Hematopoietic multipotent progenitor cell treated with erythropoietin and hydrocortisone succinate and interleukin-3 and kit ligand, for 6 days (in vitro differentiated cells): ENCODE results near the gene CAVIN1.
"Not testable (repeated sequence)": the region's sequence is repeated elsewhere in the genome, so short reads cannot be mapped to it uniquely, and the experiment has no call there.

Experiments
- DNase-seq: peaks from one replicate; pipeline ENCODE4 v3.0.0-alpha.2; 2015

Gene CAVIN1

DNA sequence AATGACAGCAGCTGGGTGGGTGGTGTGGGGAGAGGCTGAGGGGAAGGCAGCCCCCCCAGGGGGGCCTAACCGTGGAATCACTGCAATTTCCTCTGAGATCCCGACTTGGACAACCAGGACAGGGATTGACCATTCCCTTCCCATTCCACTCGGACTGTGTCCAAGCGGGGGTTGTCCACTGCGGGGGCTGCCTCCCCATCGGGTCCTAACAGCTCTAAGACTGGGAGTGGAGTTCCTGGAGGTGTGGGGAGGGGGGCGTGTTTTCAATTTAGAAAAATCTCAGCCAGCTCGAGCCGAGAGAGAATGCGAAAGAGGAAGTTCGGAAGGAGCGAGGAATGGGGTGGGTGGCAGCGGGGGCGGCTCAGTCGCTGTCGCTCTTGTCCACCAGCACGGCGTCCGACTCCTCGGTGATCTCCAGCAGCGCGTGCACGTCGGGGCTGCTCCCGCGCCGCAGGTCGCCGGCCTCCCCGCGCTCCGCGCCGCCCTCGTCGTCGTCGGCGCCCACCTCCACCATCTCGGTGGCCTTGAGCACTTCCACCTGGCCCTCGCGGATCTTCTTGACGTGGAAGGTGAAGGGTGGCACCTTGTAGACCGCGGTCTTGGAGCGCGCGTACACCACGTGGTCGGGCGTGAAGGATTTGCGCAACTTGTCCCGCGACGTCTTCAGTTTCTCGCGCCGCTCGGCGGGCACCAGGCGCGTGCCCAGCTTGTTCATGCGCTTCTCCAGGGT is 18.6 kb downstream of the CAVIN1 start:
- DNase-seq: no peak

DNA sequence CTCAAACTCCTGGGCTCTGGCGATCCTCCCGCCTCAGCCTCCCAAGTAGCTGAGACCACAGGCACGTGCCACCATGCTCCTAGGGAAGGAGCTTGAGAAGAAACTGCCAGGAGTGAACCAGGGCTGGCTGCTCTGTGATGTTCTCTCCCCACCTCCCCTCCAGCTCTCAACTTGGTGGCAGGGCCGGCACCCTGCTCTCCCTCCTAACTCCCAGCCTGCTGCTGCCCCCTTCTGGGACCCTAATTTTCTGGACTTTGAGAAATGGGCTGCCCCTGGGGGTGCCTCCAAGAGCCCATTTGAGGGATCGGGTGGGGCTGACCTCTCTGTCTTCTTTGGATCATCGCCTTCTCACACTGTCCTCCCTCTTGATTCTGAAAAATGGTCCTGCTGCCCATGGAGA is 19.9 kb downstream of the CAVIN1 start:
- peak; percentile 70 for DNase-seq

DNA sequence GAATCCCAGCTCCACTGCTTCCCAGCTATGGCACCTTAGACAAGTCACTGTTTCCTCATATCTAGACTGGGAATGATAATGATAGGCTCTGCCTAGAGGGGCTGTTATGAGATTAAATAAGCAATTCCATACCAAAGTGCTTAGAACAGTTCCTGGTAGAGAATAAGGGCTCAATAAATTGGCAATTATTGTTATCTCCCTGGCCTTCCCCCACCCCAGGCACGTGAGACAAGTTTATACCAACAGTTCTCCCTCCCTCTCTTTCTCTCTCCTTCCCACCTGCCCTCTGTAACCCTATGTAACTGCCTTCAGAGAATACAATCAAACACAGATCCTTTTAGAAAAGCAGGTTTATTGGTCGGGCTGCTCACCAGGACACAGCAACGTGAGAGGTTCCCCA is 20.9 kb downstream of the CAVIN1 start:
- DNase-seq: no peak

DNA sequence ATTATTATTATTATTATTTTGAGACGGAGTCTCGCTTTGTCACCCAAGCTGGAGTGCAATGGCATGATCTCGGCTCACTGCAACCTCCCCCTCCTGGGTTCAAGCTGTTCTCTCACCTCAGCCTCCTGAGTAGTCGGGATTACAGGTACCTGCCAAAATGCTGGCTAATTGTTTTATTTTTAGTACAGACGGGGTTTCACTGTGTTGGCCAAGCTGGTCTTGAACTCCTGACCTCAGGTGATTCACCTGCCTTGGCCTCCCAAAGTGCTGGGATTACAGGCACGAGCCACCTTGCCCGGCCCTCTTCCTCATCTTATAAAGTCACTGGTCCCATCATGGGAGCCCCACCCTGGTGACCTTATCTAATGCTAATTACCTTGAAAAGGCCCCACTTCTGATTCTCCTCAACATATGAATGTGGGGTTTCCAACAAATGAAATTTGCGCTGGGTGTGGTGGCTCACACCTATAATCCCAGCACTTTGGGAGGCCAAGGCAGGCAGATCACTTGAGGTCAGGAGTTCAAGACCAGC is 22.1 kb downstream of the CAVIN1 start:
- not testable (repeated sequence) for DNase-seq

DNA sequence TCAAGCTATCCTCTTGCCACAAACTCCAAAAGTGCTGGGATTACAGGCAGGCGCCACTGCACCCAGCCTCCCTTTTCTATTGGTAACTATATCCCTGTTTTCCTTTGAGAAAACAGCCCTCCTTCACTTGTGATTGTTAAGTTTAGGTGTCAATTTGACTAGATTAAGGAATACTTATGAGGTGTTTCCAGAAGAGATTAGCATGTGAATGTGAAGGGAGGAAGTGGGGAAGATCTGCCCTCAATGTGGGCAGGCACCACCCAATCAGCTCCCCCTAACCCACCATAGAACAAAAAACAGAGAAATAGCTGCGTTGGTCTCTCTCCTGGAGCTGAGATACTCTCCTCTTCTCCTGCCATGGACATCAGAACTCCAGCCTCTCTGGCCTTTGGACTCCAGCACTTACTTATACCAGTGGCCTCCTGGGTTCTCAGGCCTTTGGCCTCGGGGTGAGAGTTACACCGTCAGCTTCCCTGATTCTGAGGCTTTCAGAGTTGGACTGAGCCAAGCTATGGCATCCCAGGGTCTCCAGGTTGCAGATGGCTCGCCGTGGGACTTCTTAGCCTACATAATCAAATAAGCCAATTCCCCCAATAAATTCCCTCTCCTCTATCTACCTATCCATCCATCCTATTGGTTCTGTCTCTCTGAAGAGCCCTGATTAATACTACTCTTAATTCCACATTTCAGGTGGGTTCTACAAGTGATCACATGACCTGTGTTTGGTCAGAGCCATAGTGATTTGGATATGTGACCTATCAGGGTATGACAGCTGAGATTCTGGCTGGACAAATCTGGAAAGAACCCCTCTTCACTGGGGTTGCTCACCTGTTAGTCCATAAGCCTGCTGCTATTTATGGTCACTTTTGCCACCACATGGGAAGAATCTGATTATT is 22.9 kb downstream of the CAVIN1 start:
- peak; percentile 39 for DNase-seq

DNA sequence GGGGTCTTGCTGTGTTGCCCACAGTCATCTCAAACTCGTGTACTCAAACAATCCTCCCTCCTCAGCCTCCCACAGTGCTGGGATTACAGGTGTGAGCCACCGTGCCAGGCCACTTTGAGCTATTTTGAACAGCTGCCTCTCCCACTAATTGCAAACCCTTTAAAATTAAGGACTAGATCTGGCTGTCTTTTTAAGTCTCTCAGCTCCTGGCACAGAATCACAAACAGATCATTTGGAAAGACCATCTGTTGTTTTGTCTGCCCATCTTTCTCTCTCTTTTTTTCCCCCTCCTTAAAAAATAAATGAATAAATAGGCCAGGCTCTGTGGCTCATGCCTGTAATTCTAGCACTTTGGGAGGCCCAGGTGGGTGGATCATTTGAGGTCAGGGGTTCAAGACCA is 23.9 kb downstream of the CAVIN1 start:
- no peak for DNase-seq

DNA sequence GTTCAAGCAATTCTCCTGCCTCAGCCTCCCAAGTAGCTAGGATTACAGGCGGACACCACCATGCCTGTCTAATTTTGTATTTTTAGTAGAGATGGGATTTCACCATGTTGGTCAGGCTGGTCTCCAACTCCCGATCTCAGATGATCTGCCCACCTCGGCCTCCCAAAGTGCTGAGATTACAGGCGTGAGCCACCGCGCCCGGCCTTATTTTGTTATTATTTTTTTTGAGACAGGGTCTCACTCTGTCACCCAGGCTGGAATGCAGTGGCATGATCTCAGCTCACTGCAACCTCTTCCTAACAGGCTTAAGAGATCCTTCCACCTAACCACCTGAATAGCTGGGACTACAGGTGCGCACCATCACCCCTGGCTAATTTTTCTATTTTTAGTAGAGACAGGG is 27.5 kb downstream of the CAVIN1 start:
- not testable (repeated sequence) for DNase-seq

DNA sequence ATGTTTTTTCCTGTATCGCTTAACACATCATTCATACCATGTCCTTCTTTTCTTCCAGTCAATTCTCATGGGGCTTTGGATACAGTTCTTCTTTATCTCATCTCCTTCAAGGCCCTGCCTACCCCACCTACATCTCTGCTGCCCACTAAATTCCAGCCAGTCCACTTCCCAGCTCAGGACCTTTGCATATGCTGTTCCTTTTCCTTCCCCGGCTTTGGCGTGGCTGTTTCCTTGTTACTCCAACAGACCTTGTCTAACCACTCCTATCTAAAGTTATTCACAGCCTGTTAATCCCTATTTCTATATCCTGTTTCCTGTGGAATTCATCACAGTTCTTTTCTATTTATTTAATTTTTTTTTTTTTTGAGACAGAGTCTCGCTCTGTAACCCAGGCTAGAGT is 28.2 kb downstream of the CAVIN1 start:
- DNase-seq: no peak

DNA sequence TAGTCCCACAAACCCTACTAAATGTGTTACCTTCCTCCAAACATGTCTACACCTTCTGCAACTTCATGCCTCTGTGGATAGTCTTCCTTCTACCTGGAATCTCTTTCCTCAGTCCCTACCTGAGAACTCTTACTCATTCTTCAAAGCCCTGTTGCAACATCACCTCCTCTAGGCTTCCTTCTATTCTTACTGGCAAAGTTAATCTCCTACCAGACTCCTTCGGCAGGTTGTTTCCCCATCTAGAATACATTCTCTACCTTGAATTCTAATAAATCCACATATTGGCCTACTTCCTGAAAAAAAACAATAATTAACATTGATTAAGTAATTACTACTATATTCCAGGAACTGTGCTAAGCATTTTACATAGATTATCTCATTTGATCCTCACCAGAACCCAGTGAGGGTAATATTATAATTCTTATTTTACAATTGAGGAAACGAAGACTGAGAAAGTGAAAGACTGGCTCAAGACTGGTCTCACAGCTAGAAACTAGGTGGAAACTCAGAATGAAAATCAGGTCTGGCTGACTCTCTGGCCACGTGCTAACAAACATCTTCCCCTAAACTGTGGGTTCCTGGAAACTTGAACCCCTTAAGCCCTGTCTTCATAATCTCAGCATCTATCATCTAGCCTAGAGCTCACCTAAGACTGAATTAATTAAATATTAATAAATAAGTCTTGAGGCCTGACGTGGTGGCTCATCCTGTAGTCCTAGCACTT is 30.2 kb downstream of the CAVIN1 start:
- no peak for DNase-seq

DNA sequence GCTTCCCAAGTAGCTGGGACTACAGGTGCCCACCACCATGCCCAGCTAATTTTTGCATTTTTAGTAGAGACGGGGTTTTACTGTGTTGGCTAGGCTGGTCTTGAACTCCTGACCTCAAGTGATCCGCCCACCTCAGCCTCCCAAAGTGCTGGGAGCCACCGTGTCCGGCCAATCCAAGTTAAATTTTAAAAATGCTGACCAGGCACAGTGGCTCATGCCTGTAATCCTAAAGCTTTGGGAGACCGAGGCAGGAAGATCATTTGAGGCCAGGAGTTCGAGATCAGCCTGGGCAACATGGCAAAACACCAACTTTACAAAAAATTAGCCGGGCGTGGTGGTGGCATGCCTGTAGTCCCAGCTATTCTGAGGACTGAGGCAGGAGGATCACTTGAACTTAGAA is 31.6 kb downstream of the CAVIN1 start:
- DNase-seq: not testable (repeated sequence)

DNA sequence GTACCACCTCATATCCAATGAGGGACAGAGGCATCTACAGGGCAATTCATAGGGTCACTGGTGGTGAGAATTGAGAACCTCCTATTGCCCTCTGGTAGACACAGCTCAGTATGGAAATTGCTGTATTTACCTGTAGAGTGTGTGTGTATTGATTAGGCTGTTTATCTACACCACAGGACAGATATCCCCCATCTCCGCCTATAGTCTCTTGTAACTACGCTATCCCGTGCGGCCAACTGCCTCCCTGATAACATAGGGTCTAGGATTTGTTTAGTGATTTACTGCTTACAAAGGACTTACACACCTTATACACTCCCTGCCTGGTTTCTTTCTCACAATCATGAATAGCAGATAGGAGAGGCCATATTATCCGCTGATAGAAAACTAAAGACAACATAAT is 33.2 kb downstream of the CAVIN1 start:
- DNase-seq: no peak

DNA sequence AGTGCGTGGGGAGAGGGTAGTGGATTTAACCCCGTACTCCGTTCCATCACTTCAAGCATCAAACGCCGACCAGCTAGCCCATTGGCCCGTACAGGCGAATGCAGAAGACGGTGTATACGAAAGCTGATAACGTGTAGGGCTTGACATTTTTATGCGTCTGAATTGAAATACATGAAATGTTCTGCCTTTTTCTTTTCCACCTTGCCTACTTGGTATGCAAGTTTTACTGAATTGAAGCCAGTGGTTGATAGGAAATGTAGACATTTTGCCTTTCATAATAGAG is 34.0 kb downstream of the CAVIN1 start:
- no peak for DNase-seq

DNA sequence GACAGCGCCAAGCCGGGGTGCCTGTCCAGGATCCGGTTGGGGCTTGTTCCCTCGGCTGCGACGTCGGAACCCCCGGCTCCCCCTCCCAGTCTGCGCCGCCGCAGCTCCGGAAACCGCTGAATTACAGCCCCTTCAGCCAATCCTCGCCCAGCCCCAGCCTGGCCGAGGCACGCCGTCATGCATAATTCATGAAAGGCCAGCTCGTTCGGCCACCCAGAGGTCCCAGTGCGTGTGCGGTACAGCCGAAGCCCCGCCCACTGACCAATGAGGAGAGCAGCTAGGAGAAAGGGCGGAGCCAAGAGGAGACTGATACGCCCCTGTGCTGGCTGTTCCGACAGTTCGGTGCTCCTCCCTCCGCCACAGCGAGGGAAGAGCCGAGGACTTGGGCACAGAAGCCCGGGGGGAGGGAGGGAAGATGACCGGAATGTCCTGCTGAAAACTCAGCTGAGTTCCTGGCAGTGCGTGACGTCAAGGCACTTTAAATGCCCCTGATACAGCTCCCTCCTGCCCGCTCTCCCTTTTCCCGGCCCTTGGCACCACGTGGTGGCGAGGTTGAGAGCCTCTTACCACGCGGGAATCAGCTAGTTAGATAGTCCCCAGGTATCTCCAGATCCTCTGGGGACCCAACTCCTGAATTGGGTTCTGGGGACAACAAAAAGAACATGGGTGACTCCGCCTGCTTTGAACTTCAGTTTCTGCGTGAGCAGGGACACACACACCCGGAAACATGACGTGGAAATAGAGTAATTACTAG is 34.5 kb downstream of the CAVIN1 start, which contains the start of gene STAT3:
TSS of gene STAT3 (minus strand) at position 62 of the 754 bp plus-strand sequence. CDS start 39,926 bp downstream, outside the sequence.
- DNase-seq: peak; percentile 100

DNA sequence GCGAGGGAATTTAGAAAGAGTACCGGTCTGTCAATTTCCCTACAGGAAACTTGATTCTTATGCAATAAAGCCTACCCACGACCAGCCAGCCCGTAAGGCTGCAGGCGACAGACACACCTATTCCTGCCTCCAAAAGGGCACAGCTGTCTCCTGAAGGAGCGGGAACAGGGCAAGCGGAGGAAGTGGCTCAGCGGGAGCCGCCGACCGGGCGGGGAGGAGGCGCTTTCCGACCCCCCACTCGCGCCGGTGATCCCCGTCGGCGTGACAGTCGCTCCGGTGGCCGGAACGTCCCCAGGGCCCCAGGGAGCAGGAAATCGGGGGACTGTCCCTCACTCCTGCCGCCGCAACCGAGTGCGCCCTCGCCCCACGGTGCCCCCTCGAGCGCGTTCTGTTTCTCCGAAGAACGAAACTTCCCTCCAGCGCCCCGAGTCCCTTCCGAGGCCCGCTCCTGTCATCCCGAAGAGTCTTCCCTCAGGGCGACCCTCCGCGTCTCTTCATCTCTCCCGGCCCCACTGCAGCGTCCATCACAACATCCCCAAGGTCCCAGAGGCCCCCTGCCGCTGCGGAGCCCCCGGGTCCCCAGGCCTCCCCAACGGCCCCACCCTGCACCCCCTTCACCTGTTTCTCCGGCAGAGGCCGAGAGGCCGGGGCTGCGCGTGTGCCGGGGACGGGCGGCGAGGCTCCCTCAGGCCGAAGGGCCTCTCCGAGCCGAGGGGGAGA is 35.2 kb downstream of the CAVIN1 start:
- DNase-seq: peak; percentile 46

DNA sequence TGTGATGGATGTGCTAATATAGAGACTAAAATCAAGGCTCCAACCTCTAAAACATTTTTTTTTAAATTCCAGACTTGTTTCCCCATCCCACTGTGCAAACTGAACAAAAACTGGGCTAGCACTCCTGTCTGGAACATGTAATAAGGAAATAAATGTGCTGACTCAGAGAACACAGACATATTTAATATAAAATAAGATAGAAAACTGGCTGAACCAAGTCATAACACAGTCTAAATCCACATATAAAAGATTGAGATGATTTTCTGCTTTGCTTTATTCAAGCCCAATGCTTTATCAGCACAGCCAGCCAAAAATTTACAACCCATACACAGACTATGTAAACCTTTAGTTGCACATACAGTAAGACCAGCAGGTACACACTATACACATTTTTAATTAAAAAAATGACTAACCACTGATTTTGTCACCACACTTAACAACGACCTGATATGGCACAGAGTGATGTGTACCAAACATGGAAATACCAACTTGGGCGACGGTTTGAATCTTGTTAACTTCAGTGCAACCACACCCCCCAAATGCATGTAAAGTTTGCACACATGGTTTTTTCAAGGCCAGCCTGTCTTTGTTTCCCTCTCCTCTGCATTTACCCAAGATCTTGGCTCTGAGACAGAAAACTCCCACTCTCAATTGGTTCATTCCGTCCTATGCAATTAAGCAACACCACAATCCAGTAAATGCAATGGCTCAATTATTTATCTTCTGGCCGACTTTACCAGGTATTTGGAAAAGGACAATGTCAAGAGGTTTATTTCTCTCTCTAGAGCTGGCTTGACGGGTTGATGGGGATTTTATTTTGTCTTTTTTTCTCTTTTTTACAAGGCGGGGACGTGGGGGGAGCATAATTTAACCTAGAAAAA is 36.0 kb downstream of the CAVIN1 start:
- peak; percentile 82 for DNase-seq

DNA sequence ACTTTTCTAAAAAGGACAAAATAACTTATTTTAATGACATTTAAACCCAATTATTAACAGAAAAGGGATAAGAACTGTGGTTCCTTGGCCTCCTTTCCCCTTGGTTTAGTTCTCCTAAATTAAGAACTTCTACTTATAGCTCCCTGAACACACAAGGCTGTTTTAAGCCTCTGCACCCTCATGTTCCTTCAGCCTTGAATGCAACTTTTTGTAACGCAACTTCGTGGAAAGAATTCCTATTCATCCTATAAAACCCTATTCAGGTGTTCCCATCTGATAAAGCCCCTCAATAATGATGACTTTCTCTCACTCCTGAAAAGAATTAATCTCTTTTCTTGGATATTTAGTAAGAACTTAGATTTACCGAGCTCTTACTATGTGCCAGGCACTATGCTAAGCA is 41.2 kb downstream of the CAVIN1 start:
- DNase-seq: no peak

DNA sequence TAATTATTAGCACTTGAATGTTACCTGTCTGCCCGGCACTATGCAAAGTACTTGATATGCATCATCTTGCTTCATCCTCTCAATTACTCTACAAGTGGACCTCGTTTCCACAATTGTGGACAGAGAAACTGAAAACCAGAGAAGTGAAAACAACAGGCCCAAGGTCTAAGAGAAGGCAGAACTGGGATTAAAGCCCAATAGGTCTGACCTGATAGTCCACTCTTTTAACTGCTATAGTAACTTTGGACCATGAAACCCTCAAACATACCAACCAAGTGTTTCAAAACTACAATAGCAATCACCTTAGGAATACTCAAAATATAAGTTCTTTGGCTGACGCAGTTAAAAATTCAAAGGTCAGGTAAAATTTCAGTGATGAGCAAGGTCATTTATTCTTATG is 42.1 kb downstream of the CAVIN1 start:
- no peak for DNase-seq

DNA sequence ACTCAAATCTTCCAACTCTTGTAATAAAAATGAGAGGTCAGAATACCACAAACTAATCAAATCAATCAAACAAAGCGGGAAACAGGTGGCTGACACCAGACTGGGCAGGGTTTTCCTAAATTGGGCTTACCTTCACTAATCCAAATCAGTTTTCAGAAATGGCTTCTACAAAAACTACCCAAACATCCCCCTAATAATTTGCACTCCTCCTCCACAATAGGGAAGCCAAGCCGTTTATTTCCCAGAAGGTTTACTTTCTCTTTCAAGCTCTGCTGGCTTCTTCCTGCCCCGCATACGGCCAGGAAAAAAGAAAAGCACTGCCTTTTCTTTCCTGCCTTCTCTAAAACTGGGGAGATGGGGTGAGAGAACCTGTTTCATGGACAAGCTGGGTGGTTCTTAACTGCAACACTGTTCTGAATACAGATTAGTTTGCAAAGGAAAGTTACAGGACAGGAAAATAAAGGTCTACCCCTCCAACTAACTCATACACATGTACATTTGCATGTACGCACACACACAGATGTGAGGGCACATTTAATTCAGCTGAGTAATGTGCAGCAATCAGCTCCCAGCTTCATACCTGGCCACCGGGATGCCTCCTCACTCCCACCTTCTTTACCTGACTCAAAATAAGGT is 44.0 kb downstream of the CAVIN1 start:
- DNase-seq: peak; percentile 39

DNA sequence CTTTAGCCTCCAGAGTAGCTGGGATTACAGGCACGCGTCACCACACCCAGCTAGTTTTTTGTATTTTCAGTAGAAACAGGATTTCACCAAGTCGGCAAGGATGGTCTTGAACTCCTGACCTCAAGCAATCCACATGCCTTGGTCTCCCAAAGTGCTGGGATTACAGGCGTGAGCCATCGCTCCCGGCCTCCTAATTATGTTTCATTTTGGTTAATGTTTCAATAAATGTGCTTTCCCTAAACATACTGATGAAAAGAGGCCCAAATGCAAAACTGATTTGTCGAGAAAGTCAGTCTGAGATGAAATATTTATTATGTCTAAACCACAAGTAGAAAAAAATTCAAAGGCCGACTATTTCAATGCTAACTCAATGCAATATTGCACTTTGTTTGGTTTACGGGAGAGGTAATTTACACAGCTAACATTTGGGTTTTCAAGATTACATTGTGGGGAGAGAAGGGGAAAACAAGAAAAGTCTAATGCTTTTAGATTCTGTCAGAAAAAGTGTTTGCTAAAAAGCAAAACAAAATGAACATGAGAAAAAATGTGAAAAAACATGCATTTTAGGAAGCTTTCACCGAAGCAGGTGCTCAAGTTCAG is 44.6 kb downstream of the CAVIN1 start:
- no peak for DNase-seq

DNA sequence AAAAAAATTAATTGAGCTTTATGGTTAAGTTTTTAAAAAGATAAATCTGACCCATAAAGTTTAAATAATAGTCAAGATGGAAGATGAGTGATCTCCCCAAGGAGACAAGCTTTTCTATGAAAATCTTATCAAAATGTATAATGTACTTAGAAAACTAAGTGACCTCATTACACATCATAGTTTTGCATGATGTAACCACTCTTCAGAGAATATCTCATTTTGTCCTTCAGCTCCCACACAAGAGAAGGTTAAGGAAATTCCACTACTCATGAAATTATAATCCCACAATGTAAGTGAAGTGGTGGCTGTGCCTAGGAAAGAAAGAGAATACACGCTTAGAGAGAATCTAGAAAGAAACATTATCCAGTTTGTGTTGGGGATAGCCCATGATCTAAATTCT is 49.2 kb downstream of the CAVIN1 start:
- DNase-seq: no peak
